Transverse colon (tissue), 4 donors: ENCODE measurements around the gene PHACTR3.

ENCODE experiments used
- CTCF ChIP-seq, 5 experiments: fragments of 200-600 bp in 3 of 5; fragments of 450-650 bp in 2 of 5; sonication (generic) in 3 of 5; IDR thresholded peaks; 1 replicate in 2 of 5; 2 replicates in 3 of 5; pipeline ENCODE4 v1.5.1; 2016 to 2017; ENCODE audit warnings: antibody characterized with exemption in 5 of 5, inconsistent platforms in 3 of 5, mild to moderate bottlenecking in 2 of 5, moderate library complexity in 1 of 5
- POLR2A ChIP-seq: fragments of 450-650 bp; IDR thresholded peaks from one replicate; pipeline ENCODE4 v1.6.1; 2016; ENCODE audit warnings: antibody characterized with exemption, mild to moderate bottlenecking, moderate library complexity
- POLR2AphosphoS5 ChIP-seq, 3 donors: sonication (generic); formaldehyde crosslinking; IDR thresholded peaks; one replicate each; pipeline ENCODE4 v1.6.1; 2016; ENCODE audit warnings: antibody characterized with exemption in 3 of 3

GRCh38 chr20:59575653-59576052, 28.7 kb upstream of the PHACTR3 start:
- TF ChIP-seq CTCF (IDR thresholded peaks at IDR 0.05), result no peak
- no peak for TF ChIP-seq POLR2A
- no peak for TF ChIP-seq POLR2AphosphoS5 (IDR thresholded peaks at IDR 0.05)
